GM21786 (cell line): Measurements from ENCODE around the gene APH1B.

Source experiments
- ATAC-seq: cut with Tn5 transposase; IDR thresholded peaks from one replicate; pipeline ENCODE4 v1.9.1; 2021; ENCODE audit not compliant: unreplicated experiment

Gene APH1B

GRCh38 chr15:63251701-63252100 lies 25.7 kb upstream of the APH1B start:
- ATAC-seq: no peak

GRCh38 chr15:63252292-63252691 lies 25.1 kb upstream of the APH1B start:
- no peak for ATAC-seq

- ATAC-seq: no peak
Measured at GRCh38 chr15:63254991-63255390, 22.4 kb upstream of the APH1B start.

GRCh38 chr15:63255489-63255990 lies 21.9 kb upstream of the APH1B start:
- ATAC-seq: no peak

GRCh38 chr15:63256433-63257274 lies 20.8 kb upstream of the APH1B start:
- ATAC-seq: no peak

- no peak for ATAC-seq
Measured at GRCh38 chr15:63258658-63259057, 18.7 kb upstream of the APH1B start.

- ATAC-seq: no peak
Measured at GRCh38 chr15:63260791-63261190, 16.6 kb upstream of the APH1B start.

- ATAC-seq: no peak
Measured at GRCh38 chr15:63261311-63261710, 16.1 kb upstream of the APH1B start.

- ATAC-seq: no peak
Measured at GRCh38 chr15:63263519-63263918, 13.9 kb upstream of the APH1B start.

GRCh38 chr15:63264688-63265293 lies 12.6 kb upstream of the APH1B start:
- ATAC-seq: no peak

GRCh38 chr15:63274427-63274826 lies 3.0 kb upstream of the APH1B start:
- ATAC-seq: no peak

- no peak for ATAC-seq
Measured at GRCh38 chr15:63276342-63277037, 915 bp upstream of the APH1B start.

GRCh38 chr15:63277893-63278456 lies 570 bp downstream of the APH1B start:
- ATAC-seq: no peak

- no peak for ATAC-seq
Measured at GRCh38 chr15:63283126-63283525, 5.7 kb downstream of the APH1B start.

- no peak for ATAC-seq
Measured at GRCh38 chr15:63284335-63284734, 6.9 kb downstream of the APH1B start.

GRCh38 chr15:63287109-63287508 lies 9.7 kb downstream of the APH1B start:
- ATAC-seq: no peak

- ATAC-seq: no peak
Measured at GRCh38 chr15:63288342-63288741, 10.9 kb downstream of the APH1B start.

- no peak for ATAC-seq
Measured at GRCh38 chr15:63288778-63289378, 11.5 kb downstream of the APH1B start.

- ATAC-seq: no peak
Measured at GRCh38 chr15:63291507-63291906, 14.1 kb downstream of the APH1B start.

- no peak for ATAC-seq
Measured at GRCh38 chr15:63292241-63292640, 14.8 kb downstream of the APH1B start.

- no peak for ATAC-seq
Measured at GRCh38 chr15:63292771-63293170, 15.4 kb downstream of the APH1B start.
